GM21367 (cell line): ENCODE data around the gene CLDN12.

Experiments used
- ATAC-seq: cut with Tn5 transposase; IDR thresholded peaks from one replicate; pipeline ENCODE4 v1.9.1; 2021; ENCODE audit not compliant: unreplicated experiment

The CLDN12 gene

GRCh38 chr7:90403174-90404113 is at the start of gene CLDN12:
Gene CLDN12 (plus strand): TSS chr7:90403461. CDS start chr7:90412677, 9,216 bp downstream.
- ATAC-seq = peak; percentile 96

- no peak for ATAC-seq
Observed at GRCh38 chr7:90383422-90383821, 19.8 kb upstream of the CLDN12 start.

- no peak for ATAC-seq
Observed at GRCh38 chr7:90383861-90384260, 19.4 kb upstream of the CLDN12 start.

- no peak for ATAC-seq
Observed at GRCh38 chr7:90384433-90384832, 18.8 kb upstream of the CLDN12 start.

GRCh38 chr7:90387470-90388240 is 15.6 kb upstream of the CLDN12 start:
- ATAC-seq = no peak

GRCh38 chr7:90390926-90391325 is 12.3 kb upstream of the CLDN12 start:
- no peak for ATAC-seq

- ATAC-seq = no peak
Observed at GRCh38 chr7:90391488-90391887, 11.8 kb upstream of the CLDN12 start.

GRCh38 chr7:90396420-90396819 is 6.8 kb upstream of the CLDN12 start:
- no peak for ATAC-seq

- ATAC-seq = no peak
Observed at GRCh38 chr7:90401989-90402388, 1.3 kb upstream of the CLDN12 start.

- ATAC-seq = no peak
Observed at GRCh38 chr7:90402785-90403173, 482 bp upstream of the CLDN12 start.

- no peak for ATAC-seq
Observed at GRCh38 chr7:90404777-90405176, 1.5 kb downstream of the CLDN12 start.

GRCh38 chr7:90407484-90407821 is 4.2 kb downstream of the CLDN12 start:
- no peak for ATAC-seq

- no peak for ATAC-seq
Observed at GRCh38 chr7:90408142-90408541, 4.9 kb downstream of the CLDN12 start.

- ATAC-seq = no peak
Observed at GRCh38 chr7:90409667-90410066, 6.4 kb downstream of the CLDN12 start.

GRCh38 chr7:90411510-90411909 is 8.2 kb downstream of the CLDN12 start:
- ATAC-seq = no peak

GRCh38 chr7:90412458-90413184 is 9.4 kb downstream of the CLDN12 start:
- peak; percentile 63 for ATAC-seq

GRCh38 chr7:90413185-90413528 is 9.9 kb downstream of the CLDN12 start:
- ATAC-seq = no peak

- no peak for ATAC-seq
Observed at GRCh38 chr7:90421651-90422050, 18.4 kb downstream of the CLDN12 start.

GRCh38 chr7:90424720-90425119 is 21.5 kb downstream of the CLDN12 start:
- peak; percentile 97 for ATAC-seq

GRCh38 chr7:90425376-90425775 is 22.1 kb downstream of the CLDN12 start:
- ATAC-seq = no peak

- ATAC-seq = no peak
Observed at GRCh38 chr7:90430614-90431460, 27.6 kb downstream of the CLDN12 start.
